Vagina (tissue), 2 donors: ENCODE data around the gene CXCR2.

Experiments
- POLR2A ChIP-seq, 2 donors: fragments of 450-650 bp; IDR thresholded peaks; one replicate each; pipeline ENCODE4 v1.6.1; 2017; ENCODE audit warnings: antibody characterized with exemption in 2 of 2, mild to moderate bottlenecking in 2 of 2, moderate library complexity in 2 of 2
- TF ChIP-seq, protein P1 (sequence below), 3 experiments: fragments of 450-650 bp in 2 of 3; fragments of 200-600 bp in 1 of 3; sonication (generic) in 1 of 3; IDR thresholded peaks; one replicate each; pipeline ENCODE4 v1.5.1; 2017 to 2019; ENCODE audit warnings: antibody characterized with exemption in 3 of 3, mild to moderate bottlenecking in 2 of 3, moderate library complexity in 2 of 3

DNA sequence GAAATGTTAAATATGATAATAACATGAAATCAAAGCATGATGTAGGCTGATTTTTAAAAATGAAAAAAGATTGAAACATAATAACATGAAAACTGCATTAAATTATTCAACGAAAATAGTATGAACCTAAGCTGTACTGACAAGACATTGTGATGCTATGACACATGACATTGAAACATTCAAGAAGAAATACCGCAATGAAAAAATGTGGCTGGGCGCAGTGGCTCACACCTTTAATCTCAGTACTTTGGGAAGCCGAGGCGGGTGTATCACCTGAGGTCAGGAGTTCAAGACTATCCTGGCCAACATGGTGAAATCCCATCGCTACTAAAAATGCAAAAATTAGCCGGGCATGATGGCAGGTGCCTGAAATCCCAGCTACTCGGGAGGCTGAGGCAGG, 26.3 kb downstream of the CXCR2 start:
- TF ChIP-seq, protein P1, sequence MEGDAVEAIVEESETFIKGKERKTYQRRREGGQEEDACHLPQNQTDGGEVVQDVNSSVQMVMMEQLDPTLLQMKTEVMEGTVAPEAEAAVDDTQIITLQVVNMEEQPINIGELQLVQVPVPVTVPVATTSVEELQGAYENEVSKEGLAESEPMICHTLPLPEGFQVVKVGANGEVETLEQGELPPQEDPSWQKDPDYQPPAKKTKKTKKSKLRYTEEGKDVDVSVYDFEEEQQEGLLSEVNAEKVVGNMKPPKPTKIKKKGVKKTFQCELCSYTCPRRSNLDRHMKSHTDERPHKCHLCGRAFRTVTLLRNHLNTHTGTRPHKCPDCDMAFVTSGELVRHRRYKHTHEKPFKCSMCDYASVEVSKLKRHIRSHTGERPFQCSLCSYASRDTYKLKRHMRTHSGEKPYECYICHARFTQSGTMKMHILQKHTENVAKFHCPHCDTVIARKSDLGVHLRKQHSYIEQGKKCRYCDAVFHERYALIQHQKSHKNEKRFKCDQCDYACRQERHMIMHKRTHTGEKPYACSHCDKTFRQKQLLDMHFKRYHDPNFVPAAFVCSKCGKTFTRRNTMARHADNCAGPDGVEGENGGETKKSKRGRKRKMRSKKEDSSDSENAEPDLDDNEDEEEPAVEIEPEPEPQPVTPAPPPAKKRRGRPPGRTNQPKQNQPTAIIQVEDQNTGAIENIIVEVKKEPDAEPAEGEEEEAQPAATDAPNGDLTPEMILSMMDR (IDR thresholded peaks at IDR 0.05), result no peak
- TF ChIP-seq POLR2A (IDR thresholded peaks at IDR 0.05), result no peak
